ENCODE results near the gene SERPINB7.

DNA sequence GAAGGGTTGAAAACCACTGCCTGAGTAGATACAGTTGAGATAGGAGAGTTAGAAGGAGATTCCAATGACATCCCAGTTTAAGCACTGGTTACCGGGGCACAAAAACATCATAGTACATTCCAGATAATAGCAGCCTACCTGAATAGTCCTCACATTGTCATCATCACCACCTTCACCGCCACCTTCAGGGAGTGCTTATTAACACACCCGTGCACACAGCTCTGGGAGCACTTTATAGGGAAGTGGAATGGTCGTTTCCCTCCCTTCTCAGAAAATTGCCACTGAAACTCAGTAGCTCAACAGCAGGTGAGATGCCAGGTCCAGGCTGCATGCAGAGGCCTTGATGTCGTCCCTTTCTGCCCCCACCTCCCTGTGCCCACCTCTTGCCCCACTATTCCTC, 8.2 kb downstream of the SERPINB7 start:
- TF ChIP-seq FOXK2 (IDR thresholded peaks at IDR 0.05) (no peak), BHLHE40 (IDR thresholded peaks at IDR 0.05; ENCODE audit: borderline replicate concordance) (no peak), ELF4 (IDR thresholded peaks at IDR 0.05) (no peak), FOXM1 (IDR thresholded peaks at IDR 0.05; ENCODE audit: borderline replicate concordance) (no peak), NFRKB (IDR thresholded peaks at IDR 0.05) (no peak), FOXA1 (IDR thresholded peaks at IDR 0.05) (no peak), SUZ12 (IDR thresholded peaks at IDR 0.05) (no peak)
- TF ChIP-seq, protein P1, sequence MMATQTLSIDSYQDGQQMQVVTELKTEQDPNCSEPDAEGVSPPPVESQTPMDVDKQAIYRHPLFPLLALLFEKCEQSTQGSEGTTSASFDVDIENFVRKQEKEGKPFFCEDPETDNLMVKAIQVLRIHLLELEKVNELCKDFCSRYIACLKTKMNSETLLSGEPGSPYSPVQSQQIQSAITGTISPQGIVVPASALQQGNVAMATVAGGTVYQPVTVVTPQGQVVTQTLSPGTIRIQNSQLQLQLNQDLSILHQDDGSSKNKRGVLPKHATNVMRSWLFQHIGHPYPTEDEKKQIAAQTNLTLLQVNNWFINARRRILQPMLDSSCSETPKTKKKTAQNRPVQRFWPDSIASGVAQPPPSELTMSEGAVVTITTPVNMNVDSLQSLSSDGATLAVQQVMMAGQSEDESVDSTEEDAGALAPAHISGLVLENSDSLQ (IDR thresholded peaks at IDR 0.05) = no peak

Data from HEK293T (cell line).